Measurements from ENCODE around the gene GRIA3.

DNA sequence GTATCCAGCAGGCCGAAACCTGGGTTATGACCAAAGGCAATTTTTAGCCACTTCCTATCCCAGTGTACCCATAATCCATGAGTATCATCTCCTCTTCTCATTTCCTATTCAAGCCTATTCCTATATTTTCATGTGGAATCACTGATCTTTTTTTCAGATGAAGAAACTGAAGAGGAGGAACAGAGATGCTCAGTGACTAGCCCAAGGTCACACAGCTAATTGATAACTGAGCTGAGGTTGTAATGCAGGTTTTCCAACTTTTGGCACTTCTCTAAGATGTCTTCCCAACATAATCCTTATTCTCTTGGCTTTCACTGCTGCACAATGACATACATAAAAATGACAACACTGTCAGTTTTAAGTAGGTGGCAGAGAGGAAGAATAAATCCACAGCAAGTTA is 15.3 kb downstream of the GRIA3 start:
- TF ChIP-seq CTCF (conservative IDR thresholded peaks at IDR 0.05), result no peak
- TF ChIP-seq ZFX (IDR thresholded peaks at IDR 0.05), result no peak
